ENCODE results near the gene GALNT11. TPM values are rescaled to one million over a fixed set of nuclear protein-coding genes. Genes with fewer than 3 reads are reported as not detected.

GALNT11 gene
- total and polyA plus RNA-seq, 9 of the 15 experiments (the other 6 are each of a cell fraction or from before 2014, with no cell fraction given), result 8.2 to 59.5 (median 36.5) TPM

DNA sequence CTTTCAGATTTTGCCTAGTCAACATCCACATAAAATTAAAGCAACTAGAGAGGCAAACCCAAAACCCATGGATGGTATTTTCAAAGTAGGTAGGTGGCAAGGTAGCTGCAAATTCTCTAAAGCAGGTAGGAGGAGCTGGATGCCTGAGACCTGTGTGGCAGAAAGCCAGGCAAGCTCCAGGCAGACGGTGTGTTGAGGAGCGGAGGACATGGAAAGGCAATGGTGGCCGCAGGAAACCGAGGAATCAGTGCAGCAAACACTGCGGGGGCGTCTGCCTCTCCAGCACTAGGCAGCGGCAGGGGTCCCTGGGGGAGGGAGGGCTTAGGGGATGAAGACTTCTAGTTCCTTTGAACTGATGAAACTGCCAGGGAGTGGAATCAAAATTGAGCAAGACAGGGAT, 101.3 kb downstream of the GALNT11 start (continued):
- TF ChIP-seq RBM22 (IDR thresholded peaks at IDR 0.05; ENCODE audit: low read depth, low read length, poor library complexity, severe bottlenecking), result peak; percentile 25
- no peak for TF ChIP-seq HNRNPH1 (optimal IDR thresholded peaks at IDR 0.05; ENCODE audit: low read depth, low read length)
- TF ChIP-seq, protein P1, sequence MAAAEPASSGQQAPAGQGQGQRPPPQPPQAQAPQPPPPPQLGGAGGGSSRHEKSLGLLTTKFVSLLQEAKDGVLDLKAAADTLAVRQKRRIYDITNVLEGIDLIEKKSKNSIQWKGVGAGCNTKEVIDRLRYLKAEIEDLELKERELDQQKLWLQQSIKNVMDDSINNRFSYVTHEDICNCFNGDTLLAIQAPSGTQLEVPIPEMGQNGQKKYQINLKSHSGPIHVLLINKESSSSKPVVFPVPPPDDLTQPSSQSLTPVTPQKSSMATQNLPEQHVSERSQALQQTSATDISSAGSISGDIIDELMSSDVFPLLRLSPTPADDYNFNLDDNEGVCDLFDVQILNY (CRISPR knock-in tag; IDR thresholded peaks at IDR 0.05), result no peak

DNA sequence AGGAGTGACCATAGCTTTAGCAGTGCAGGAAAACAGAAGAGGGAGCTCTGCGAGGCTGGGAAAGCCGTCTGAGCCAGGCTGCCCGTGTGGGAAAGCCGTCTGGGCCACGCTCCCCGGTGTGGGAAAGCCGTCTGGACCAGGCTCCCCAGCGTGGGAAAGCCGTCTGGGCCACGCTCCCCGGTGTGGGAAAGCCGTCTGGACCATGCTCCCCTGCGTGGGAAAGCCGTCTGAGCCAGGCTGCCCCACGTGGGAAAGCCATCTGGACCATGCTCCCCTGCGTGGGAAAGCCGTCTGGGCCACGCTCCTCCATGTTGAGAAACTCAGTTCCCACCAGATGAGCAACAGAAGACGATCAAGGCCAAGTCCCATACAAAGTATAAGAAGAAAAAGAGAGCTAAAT, 101.8 kb downstream of the GALNT11 start:
- in situ Hi-C loops (cut with MboI), result no loop called here
- H3K36me3 ChIP-seq (ENCODE audit: control insufficient read depth, insufficient read depth, low read length), result peaks cover 89% of the 10 kb centered on the region
- POLR2A ChIA-PET, result interaction anchor here (2.3 to 2.4 kb wide), 2 partner anchors 8 to 9 kb away, joined by 7 to 9 read pairs; no protein-coding TSS in a partner anchor

More for the DNA sequence above, 101.8 kb downstream of the GALNT11 start:
- no TSS peak for BruUV-seq (replicated peaks)
- Histone ChIP-seq H3K4me1 (replicated peaks in 1 of 2; ENCODE audit: control insufficient read depth in 2 of 2, insufficient read depth in 2 of 2, low read length in 2 of 2) (0 out of 5 replicates have a peak, but pooled peaks cover 0 to 3% of the 10 kb centered on the region in 2 experiments), H4K20me1 (replicated peaks; ENCODE audit: control insufficient read depth, insufficient read depth, low read length) (no peaks in the 10 kb centered on the region), H3K79me2 (ENCODE audit: control insufficient read depth, insufficient read depth, low read length) (no peaks in the 10 kb centered on the region; the same call in 2 of the 3 replicates), H3K9me1 (ENCODE audit: control insufficient read depth, insufficient read depth, low read length) (no peaks in the 10 kb centered on the region), H3K27me3 (ENCODE audit: control insufficient read depth in 2 of 2, insufficient read depth in 2 of 2, low read length in 2 of 2) (no peaks in the 10 kb centered on the region), H3K4me2 (ENCODE audit: insufficient read depth, low read length) (no peak overlapping the region), H3K9me3 (replicated peaks; ENCODE audit: control insufficient read depth, insufficient read depth, low read depth, low read length) (peaks cover 5% of the 10 kb centered on the region), H2AFZ (ENCODE audit: low read depth, low read length) (no peak overlapping the region), H3K9ac (ENCODE audit: insufficient read depth in 1 of 2, low read depth in 2 of 2, low read length in 2 of 2) (no peak overlapping the region), H3K4me3 (no peak overlapping the region), H3K27ac (ENCODE audit: extremely low read depth, low read depth, low read length) (no peak overlapping the region)
- CTCF ChIA-PET (ENCODE audit: low intra/inter-chr PET ratio), result no interaction called here
- DNase-seq (ENCODE audit: extremely low read depth in 1 of 4, low spot score in 3 of 4), result no peak
- no peak for TF ChIP-seq ZZZ3 (IDR thresholded peaks at IDR 0.05)
- TF ChIP-seq RBM22 (IDR thresholded peaks at IDR 0.05; ENCODE audit: low read depth, low read length, poor library complexity, severe bottlenecking), result peak; percentile 85
- TF ChIP-seq HIVEP1 (CRISPR knock-in tag; IDR thresholded peaks at IDR 0.05), result no peak
- TF ChIP-seq ZNF41 (CRISPR knock-in tag; conservative IDR thresholded peaks at IDR 0.05), result no peak
- peak; percentile 29; the same call in 1 of the 2 replicates for TF ChIP-seq SMAD4 (CRISPR knock-in tag; conservative IDR thresholded peaks at IDR 0.05)
- peak; percentile 91 for TF ChIP-seq ZNF75A (CRISPR knock-in tag; IDR thresholded peaks at IDR 0.05)
- no peak for TF ChIP-seq HNRNPK (IDR thresholded peaks at IDR 0.05; ENCODE audit: low read depth, low read length, poor library complexity, severe bottlenecking)
- TF ChIP-seq LEF1 (IDR thresholded peaks at IDR 0.05), result no peak
- no peak for TF ChIP-seq ZBTB8A (IDR thresholded peaks at IDR 0.05; ENCODE audit: partially characterized antibody)
- peak; percentile 66 for TF ChIP-seq POLR2G (IDR thresholded peaks at IDR 0.05; ENCODE audit: low read depth, low read length)
- intact Hi-C loops (cut with micrococcal nuclease), result no loop called here
- 95% methylated on average over 18 of the region's 19 CpGs for WGBS (ENCODE audit: insufficient coverage, low coverage, missing lambda C conversion rate)
- no peak for FAIRE-seq
- no peak for ATAC-seq
